ENCODE data around the gene GRIK4. TPM values are rescaled to one million over a fixed set of nuclear protein-coding genes. Genes with fewer than 3 reads are reported as not detected.

The GRIK4 gene
- polyA plus RNA-seq, 1 donor: 0.30 TPM

DNA sequence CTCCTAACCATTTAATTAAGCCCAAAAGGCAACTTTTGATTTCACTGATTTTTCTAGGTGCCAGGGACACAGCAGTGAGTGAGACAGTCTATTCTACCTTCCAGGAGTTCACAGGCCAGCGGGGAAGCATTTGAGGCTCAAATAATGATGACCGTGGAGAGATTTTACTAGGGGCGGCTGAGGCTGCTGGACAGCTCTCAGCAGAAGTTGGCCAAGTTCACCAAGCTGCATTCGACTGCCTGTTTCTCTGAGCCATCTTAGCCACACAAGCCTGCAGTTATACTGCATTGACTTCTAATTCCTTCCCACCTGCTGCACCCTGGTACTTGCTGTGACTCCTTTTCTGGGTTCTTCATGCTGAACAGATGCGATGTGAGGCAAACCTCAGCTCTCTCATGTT is 343.4 kb downstream of the GRIK4 start:
- DNase-seq: peak; percentile 6

DNA sequence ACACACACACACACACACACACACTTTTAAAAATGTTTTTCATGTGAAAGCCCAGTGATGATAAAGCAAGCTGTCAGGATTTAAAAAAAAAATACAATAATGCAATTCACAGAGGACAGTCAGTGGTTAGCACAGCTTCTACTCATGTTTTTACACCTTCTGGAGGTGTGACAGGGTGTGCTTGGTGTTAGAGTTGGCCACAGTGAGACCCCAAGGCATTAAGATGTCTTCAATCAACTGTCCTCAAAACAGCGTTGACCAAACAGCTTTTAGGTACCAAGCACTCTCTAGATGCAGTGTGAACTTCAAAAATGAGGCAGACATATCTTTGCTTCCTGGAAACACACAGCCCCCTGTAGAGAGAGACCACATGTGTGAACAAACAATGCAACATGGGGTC is 346.0 kb downstream of the GRIK4 start:
- DNase-seq: no peak

- no peak for DNase-seq
These were observed 347.2 kb downstream of the GRIK4 start for GRCh38 chr11:120858740-120859139.

- DNase-seq: no peak
These were observed 348.2 kb downstream of the GRIK4 start for GRCh38 chr11:120859552-120860295.

DNA sequence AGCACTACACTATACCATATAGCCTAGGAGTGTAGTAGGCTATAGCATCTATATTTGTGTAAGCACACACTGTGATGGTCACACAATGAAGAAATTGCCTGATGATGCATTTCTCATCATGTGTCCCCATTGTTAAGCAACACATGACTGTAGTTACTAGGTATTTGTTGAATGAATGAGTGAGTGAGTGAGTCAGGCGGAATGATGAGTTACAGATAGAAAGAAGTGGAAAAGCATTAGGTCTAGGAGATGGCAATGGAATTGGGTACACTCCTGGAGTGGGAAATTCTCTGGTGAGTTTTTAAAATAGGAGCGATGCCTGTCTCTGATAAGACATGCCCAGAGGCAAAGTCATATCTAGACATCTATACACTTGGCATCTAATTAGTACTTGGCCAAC is 351.8 kb downstream of the GRIK4 start:
- no peak for DNase-seq

DNA sequence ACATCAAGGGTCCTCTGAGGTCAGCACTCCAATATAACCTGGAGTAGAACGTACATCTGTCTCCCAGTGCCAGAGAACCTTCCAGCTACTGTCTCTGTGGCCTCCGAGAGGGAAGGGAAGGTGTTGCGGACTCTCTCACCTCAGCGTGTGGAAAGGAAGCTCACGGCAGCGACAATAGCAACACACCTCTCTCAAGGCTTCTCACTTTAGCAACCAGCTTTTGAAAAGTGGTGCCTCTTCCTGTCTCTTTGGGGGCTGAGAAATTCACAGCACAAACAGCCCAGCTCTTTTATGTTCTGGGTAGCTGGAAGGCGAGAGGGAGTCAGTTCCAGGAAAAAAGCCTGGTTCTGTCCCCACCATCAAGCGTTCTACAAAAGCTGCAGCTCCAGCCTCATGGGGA is 355.5 kb downstream of the GRIK4 start:
- DNase-seq: no peak

DNA sequence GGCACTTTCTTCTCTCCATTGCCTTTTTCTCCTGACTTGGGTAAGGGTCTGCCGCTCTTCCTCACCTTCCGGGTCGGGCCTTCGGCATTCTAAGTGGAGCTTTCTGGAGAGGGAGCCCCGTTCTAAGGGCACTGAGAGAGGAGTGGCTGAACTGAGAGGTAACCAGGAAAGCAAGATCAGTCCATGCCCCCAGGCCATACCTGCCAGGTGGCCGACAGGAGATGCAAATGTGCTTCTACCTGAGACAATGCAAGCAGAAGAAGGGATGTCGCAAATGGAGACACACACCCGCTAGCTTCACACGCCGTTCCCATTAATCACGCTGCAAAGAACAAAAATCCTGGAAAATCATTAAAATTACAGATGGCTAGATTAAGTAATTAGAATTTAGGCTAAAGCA is 356.0 kb downstream of the GRIK4 start:
- DNase-seq: no peak

DNA sequence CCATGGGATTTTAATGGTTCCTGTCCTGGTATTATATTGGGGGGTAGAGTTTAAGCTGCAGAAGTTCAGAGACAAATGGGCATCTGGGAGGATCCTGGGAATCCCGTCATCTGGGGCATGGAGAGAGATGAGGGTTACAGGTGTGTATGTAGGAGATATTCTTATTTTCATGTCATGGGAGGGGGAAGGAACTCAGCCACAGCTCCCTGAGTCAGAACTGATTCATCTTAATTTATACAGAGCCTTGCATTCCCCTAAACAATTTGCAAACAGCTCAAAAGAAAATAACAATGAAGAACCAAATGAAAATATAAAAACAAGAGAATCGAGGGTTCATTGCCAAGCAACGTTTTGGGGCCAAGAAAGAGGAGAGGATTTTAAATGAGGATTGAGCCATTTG is 356.4 kb downstream of the GRIK4 start:
- DNase-seq: no peak

DNA sequence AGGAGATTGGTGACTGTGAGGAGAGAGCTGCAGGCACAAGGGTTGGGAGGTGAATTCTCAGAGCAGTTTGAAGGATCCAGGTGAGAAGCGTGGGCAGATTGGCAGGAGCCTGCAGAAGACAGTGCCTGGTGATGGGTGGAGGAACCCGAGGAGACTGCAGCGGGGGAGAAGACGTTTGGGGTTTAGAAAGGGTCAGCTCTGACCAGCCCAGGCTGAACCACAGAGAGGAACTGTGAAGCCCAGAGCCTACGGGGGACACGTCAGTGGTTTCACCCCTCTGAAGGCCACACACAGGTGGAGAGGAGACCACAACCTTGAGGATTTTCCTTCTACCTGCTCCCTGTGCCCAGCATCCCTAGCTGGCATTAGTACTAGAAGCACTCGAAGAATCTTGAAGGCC is 357.5 kb downstream of the GRIK4 start:
- DNase-seq: no peak

DNA sequence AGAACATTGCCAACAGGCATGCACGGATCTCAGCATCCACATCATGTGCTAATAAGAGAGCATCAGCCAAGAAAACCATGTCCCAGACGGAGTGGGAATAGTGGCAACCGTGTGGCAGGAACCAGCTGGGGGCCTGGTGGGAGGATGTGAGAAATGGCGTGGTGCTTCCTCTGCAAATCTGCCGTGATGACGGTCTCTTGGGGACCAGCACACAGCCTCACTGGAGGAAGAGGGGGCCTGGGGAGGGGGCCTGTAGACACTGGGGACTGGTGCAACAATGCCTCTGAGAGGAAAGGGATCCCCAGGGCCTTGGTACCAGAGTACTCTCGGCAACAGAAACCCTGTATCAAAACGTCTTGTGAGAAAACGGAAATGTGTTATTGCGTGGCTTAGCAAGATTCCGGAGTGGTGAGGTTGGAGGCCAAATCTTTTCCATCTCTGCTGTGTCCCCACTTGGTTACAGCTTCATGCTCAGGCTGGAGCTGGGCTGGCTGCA is 358.0 kb downstream of the GRIK4 start:
- DNase-seq: no peak

GRCh38 chr11:120871194-120871593 is 359.6 kb downstream of the GRIK4 start:
- no peak for DNase-seq

GRCh38 chr11:120871924-120872323 is 360.4 kb downstream of the GRIK4 start:
- no peak for DNase-seq

GRCh38 chr11:120873966-120874735 is 362.6 kb downstream of the GRIK4 start:
- no peak for DNase-seq

- no peak for DNase-seq
These were observed 364.4 kb downstream of the GRIK4 start for GRCh38 chr11:120875986-120876385.

DNA sequence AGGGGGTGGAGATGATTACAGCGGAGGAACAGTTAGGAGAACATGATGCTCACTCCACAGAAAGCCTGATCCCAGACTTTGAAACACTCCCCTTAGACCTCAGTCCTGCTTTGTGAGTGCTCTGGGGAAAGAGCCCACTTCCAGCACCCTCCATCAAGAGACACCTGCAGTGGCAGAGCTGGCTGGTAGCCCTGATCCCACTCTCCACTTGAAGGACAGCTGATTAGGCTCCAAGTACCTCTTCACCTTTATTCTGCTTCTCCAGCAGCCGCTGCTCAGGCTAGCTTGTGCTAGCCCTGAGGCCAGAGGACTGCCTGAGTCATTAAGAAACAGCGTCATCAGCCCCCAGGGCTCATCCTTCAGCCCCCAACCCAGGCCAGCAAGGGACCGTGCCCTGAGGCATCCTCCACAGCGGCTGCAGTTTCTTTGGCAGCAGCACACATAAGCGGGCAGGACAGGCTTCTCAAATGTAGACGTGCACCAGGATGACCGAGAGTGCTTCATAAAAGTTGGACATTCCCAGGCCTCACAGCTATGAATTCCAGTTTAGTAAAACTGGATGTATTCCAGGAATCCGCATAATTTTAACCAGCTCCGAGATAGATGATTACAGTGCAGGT is 366.3 kb downstream of the GRIK4 start:
- DNase-seq: no peak

- DNase-seq: no peak
These were observed 367.2 kb downstream of the GRIK4 start for GRCh38 chr11:120878781-120879180.

- no peak for DNase-seq
These were observed 369.1 kb downstream of the GRIK4 start for GRCh38 chr11:120880498-120881175.

DNA sequence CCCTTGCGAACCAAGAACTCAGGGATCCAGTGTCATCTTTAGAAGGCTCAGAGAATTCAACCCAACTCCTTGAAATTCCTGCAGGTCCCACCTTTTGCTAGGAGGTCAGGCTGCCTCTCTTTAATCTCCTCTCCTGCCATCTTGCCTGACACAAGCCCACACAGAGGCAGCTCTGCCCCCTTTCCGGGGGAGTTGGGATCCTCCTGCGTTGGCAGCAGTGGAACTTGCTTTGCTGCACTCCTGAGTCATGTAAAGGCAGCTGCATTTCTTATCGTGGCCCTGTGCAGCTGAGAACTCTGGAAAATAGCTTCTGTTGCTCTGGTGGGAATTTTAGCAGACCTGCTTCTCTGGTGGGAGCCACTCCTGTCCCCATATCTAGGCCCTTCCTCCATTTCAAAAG is 370.0 kb downstream of the GRIK4 start:
- DNase-seq: no peak

- peak; percentile 20 for DNase-seq
These were observed 370.6 kb downstream of the GRIK4 start for GRCh38 chr11:120882175-120882574.

DNA sequence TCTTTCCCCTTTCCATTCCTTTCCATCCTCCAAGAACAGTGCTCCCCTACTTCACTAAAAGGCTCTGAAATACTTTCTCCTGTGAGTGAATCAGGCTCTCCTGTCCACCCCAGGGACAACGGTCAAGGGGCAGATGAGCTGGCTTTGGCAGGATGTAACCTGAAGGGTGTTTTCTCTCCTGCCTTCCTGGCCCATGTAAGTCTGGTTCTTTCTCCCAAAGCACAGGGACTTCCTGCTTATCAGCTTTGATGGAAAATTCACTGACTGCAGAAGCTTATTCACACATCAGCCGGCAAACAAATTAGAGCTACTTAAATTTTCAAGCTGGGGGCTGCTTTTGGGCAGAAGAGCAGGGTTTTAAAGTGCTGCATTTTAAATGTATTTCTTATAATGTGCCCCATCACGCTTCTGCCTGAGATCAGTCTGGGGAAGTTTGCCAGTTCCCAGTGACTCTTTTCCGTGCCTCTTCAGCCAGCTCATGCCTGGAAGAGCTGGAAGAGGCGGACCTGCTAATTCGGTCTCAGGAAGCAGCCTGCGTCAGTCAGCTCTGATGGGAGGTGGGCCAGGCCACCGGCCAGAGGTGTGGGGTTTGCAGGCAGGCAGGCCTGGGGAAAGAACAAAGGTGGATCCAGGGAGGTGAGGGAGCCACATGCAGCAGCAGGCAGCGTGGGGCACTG is 372.0 kb downstream of the GRIK4 start:
- peak; percentile 79 for DNase-seq

GRCh38 chr11:120884154-120885020 is 372.8 kb downstream of the GRIK4 start:
- DNase-seq: no peak
